ENCODE results near the gene TTC34.

Gene TTC34

GRCh38 chr1:2830761-2831425, 29.4 kb upstream of the TTC34 start:
- Histone ChIP-seq H3K4me1 (ENCODE audit: control insufficient read depth in 1 of 2, insufficient read depth in 1 of 2, low read depth in 1 of 2, low read length in 1 of 2) (no peaks in the 10 kb centered on the region), H3K4me3 (ENCODE audit: low read depth in 1 of 2, low read length in 1 of 2) (no peak overlapping the region), H3K27ac (no peak overlapping the region), H3K9me3 (no peaks in the 10 kb centered on the region), H3K36me3 (no peaks in the 10 kb centered on the region), H3K27me3 (no peaks in the 10 kb centered on the region)
- no peak for TF ChIP-seq CTCF (IDR thresholded peaks at IDR 0.05)

- TF ChIP-seq CTCF (IDR thresholded peaks at IDR 0.05), result no peak
- Histone ChIP-seq H3K36me3 (no peaks in the 10 kb centered on the region), H3K4me3 (ENCODE audit: low read depth in 1 of 2, low read length in 1 of 2) (no peak overlapping the region), H3K4me1 (ENCODE audit: control insufficient read depth in 1 of 2, insufficient read depth in 1 of 2, low read depth in 1 of 2, low read length in 1 of 2) (no peaks in the 10 kb centered on the region), H3K27ac (no peak overlapping the region), H3K9me3 (no peaks in the 10 kb centered on the region), H3K27me3 (no peaks in the 10 kb centered on the region)
Measured at GRCh38 chr1:2829846-2830615, 28.5 kb upstream of the TTC34 start.

GRCh38 chr1:2828586-2829250, 27.2 kb upstream of the TTC34 start:
- H3K27me3 ChIP-seq, result peaks cover 9% of the 10 kb centered on the region
- H3K27ac ChIP-seq, result no peak overlapping the region
- no peak overlapping the region for H3K4me3 ChIP-seq (ENCODE audit: low read depth in 1 of 2, low read length in 1 of 2)
- no peaks in the 10 kb centered on the region for H3K9me3 ChIP-seq
- H3K36me3 ChIP-seq, result no peaks in the 10 kb centered on the region
- no peaks in the 10 kb centered on the region for H3K4me1 ChIP-seq (ENCODE audit: control insufficient read depth in 1 of 2, insufficient read depth in 1 of 2, low read depth in 1 of 2, low read length in 1 of 2)
- TF ChIP-seq CTCF (IDR thresholded peaks at IDR 0.05), result no peak

- Histone ChIP-seq H3K4me3 (ENCODE audit: low read depth in 1 of 2, low read length in 1 of 2) (no peak overlapping the region), H3K36me3 (no peaks in the 10 kb centered on the region), H3K9me3 (no peaks in the 10 kb centered on the region), H3K27me3 (peaks cover 12% of the 10 kb centered on the region), H3K4me1 (ENCODE audit: control insufficient read depth in 1 of 2, insufficient read depth in 1 of 2, low read depth in 1 of 2, low read length in 1 of 2) (no peaks in the 10 kb centered on the region), H3K27ac (no peak overlapping the region)
- no peak for TF ChIP-seq CTCF (IDR thresholded peaks at IDR 0.05)
Measured at GRCh38 chr1:2826736-2827292, 25.3 kb upstream of the TTC34 start.

GRCh38 chr1:2826316-2826715, 24.8 kb upstream of the TTC34 start:
- TF ChIP-seq CTCF (IDR thresholded peaks at IDR 0.05), result no peak
- H3K27ac ChIP-seq, result no peak overlapping the region
- no peaks in the 10 kb centered on the region for H3K36me3 ChIP-seq
- H3K27me3 ChIP-seq, result peaks cover 12% of the 10 kb centered on the region
- no peaks in the 10 kb centered on the region for H3K4me1 ChIP-seq (ENCODE audit: control insufficient read depth in 1 of 2, insufficient read depth in 1 of 2, low read depth in 1 of 2, low read length in 1 of 2)
- no peak overlapping the region for H3K4me3 ChIP-seq (ENCODE audit: low read depth in 1 of 2, low read length in 1 of 2)
- H3K9me3 ChIP-seq, result no peaks in the 10 kb centered on the region

Measured in neutrophil (primary cell).